Breast epithelium (tissue), 4 donors: ENCODE results near the gene DNAJC2. TPM values are rescaled to one million over a fixed set of nuclear protein-coding genes. Genes with fewer than 3 reads are reported as not detected.

ENCODE experiments used
- DNase-seq, 2 donors: peaks; one replicate each; pipeline ENCODE4 v3.0.0-alpha.2; 2019; ENCODE audit warnings: low spot score in 2 of 2
- H3K27ac ChIP-seq, 2 donors: fragments of 200-600 bp; sonication (generic) in 1 of 2; one replicate each; pipeline ENCODE4 v1.5.1; 2016 to 2019; ENCODE audit warnings: mild to moderate bottlenecking in 1 of 2
- H3K27me3 ChIP-seq, 2 donors: fragments of 200-600 bp; sonication (generic) in 1 of 2; one replicate each; pipeline versions ENCODE4 v1.5.1 to v1.6.0; 2017 to 2019; ENCODE audit warnings: control low read depth in 1 of 2, mild to moderate bottlenecking in 1 of 2
- H3K36me3 ChIP-seq: fragments of 200-600 bp; one replicate; pipeline ENCODE4 v1.5.1; 2019
- H3K4me1 ChIP-seq, 2 donors: fragments of 200-600 bp; sonication (generic); one replicate each; pipeline ENCODE4 v1.5.1; 2016 to 2019; ENCODE audit warnings: control low read depth in 1 of 2
- H3K4me3 ChIP-seq, 3 donors: fragments of 200-600 bp; sonication (generic); 1 replicate in 2 of 3; 2 replicates in 1 of 3; pipeline ENCODE4 v1.5.1; 2016 to 2019; ENCODE audit warnings: mild to moderate bottlenecking in 3 of 3, moderate library complexity in 2 of 3
- H3K9me3 ChIP-seq, 2 donors: fragments of 200-600 bp; sonication (generic) in 1 of 2; one replicate each; pipeline ENCODE4 v1.5.1; 2016 to 2019; ENCODE audit warnings: control low read depth in 1 of 2
- CTCF ChIP-seq, 3 donors: fragments of 450-650 bp; IDR thresholded peaks; one replicate each; pipeline ENCODE4 v1.5.1; 2016 to 2017; ENCODE audit warnings: antibody characterized with exemption in 3 of 3, mild to moderate bottlenecking in 3 of 3, moderate library complexity in 3 of 3
- POLR2A ChIP-seq: fragments of 450-650 bp; IDR thresholded peaks from one replicate; pipeline ENCODE4 v1.6.1; 2016; ENCODE audit warnings: antibody characterized with exemption, mild to moderate bottlenecking, moderate library complexity
- POLR2AphosphoS5 ChIP-seq, 3 donors: sonication (generic); formaldehyde crosslinking; IDR thresholded peaks; one replicate each; pipeline ENCODE4 v1.6.1; 2017; ENCODE audit warnings: antibody characterized with exemption in 3 of 3
- intact Hi-C: fragments of 100-400 bp; cut with DNase I; formaldehyde crosslinking; loops from one replicate; pipeline ENCODE4 v1.15.1; 2023; ENCODE audit warnings: low total_unique reads
- total RNA-seq, 3 donors: library from RNA; depleted of rRNA; stranded (reverse); fragments of >200 nt; gene quantifications; one replicate each; pipeline ENCODE4 v1.1.0, GENCODE V29; 2016

The DNAJC2 gene
- total RNA-seq, 3 donors from 2014 or later, result 12.8 to 26.1 (median 21.3) TPM

GRCh38 chr7:103316380-103316941 lies 28.1 kb downstream of the DNAJC2 start:
- Histone ChIP-seq H3K27me3 (no peaks in the 10 kb centered on the region), H3K4me3 (no peak overlapping the region), H3K4me1 (no peaks in the 10 kb centered on the region), H3K36me3 (peaks cover 12% of the 10 kb centered on the region), H3K9me3 (no peaks in the 10 kb centered on the region), H3K27ac (no peak overlapping the region)
- intact Hi-C loops, result no loop called here
- TF ChIP-seq CTCF (IDR thresholded peaks at IDR 0.05), result no peak
- TF ChIP-seq POLR2A, result no peak
- TF ChIP-seq POLR2AphosphoS5 (IDR thresholded peaks at IDR 0.05), result no peak
- DNase-seq, result no peak

GRCh38 chr7:103314852-103315251 lies 29.7 kb downstream of the DNAJC2 start:
- no peaks in the 10 kb centered on the region for H3K27me3 ChIP-seq
- H3K36me3 ChIP-seq, result peaks cover 12% of the 10 kb centered on the region
- intact Hi-C loops, result no loop called here
- H3K4me1 ChIP-seq, result no peaks in the 10 kb centered on the region
- no peak overlapping the region for H3K27ac ChIP-seq
- TF ChIP-seq POLR2AphosphoS5 (IDR thresholded peaks at IDR 0.05) (no peak), CTCF (IDR thresholded peaks at IDR 0.05) (no peak), POLR2A (no peak)
- H3K9me3 ChIP-seq, result no peaks in the 10 kb centered on the region
- no peak overlapping the region for H3K4me3 ChIP-seq
- DNase-seq, result no peak

- H3K4me1 ChIP-seq, result no peaks in the 10 kb centered on the region
- no peak for TF ChIP-seq POLR2A
- TF ChIP-seq CTCF (IDR thresholded peaks at IDR 0.05), result no peak
- no peak for TF ChIP-seq POLR2AphosphoS5 (IDR thresholded peaks at IDR 0.05)
- DNase-seq, result no peak
- no peak overlapping the region for H3K4me3 ChIP-seq
- no peak overlapping the region for H3K27ac ChIP-seq
- no peaks in the 10 kb centered on the region for H3K27me3 ChIP-seq
- peaks cover 4% of the 10 kb centered on the region for H3K36me3 ChIP-seq
- H3K9me3 ChIP-seq, result no peaks in the 10 kb centered on the region
- intact Hi-C loops, result no loop called here
Observed at GRCh38 chr7:103307503-103308231, 36.9 kb downstream of the DNAJC2 start.

- DNase-seq, result no peak
- H3K36me3 ChIP-seq, result no peaks in the 10 kb centered on the region
- H3K4me3 ChIP-seq, result no peak overlapping the region
- H3K27me3 ChIP-seq, result no peaks in the 10 kb centered on the region
- H3K9me3 ChIP-seq, result no peaks in the 10 kb centered on the region
- H3K4me1 ChIP-seq, result peaks cover 3 to 12% of the 10 kb centered on the region in 2 donors
- H3K27ac ChIP-seq, result no peak overlapping the region
- intact Hi-C loops, result no loop called here
- TF ChIP-seq POLR2A, result no peak
- no peak for TF ChIP-seq POLR2AphosphoS5 (IDR thresholded peaks at IDR 0.05)
- no peak for TF ChIP-seq CTCF (IDR thresholded peaks at IDR 0.05)
Observed at GRCh38 chr7:103301441-103301840, 43.1 kb downstream of the DNAJC2 start.

GRCh38 chr7:103299660-103300059 lies 44.9 kb downstream of the DNAJC2 start:
- Histone ChIP-seq H3K9me3 (no peaks in the 10 kb centered on the region), H3K27me3 (no peaks in the 10 kb centered on the region), H3K4me1 (peaks cover 3 to 12% of the 10 kb centered on the region in 2 donors), H3K4me3 (no peak overlapping the region), H3K27ac (no peak overlapping the region), H3K36me3 (no peaks in the 10 kb centered on the region)
- intact Hi-C loops, result no loop called here
- TF ChIP-seq POLR2AphosphoS5 (IDR thresholded peaks at IDR 0.05) (no peak), POLR2A (no peak), CTCF (IDR thresholded peaks at IDR 0.05) (no peak)
- no peak for DNase-seq
